NCI-H2196 (cell line): Measurements from ENCODE around the gene HIP1.
A peak's percentile ranks its signal among the peaks of the same experiment; 100 is the strongest.
"Not testable (repeated sequence)": the region's sequence is repeated elsewhere in the genome, so short reads cannot be mapped to it uniquely, and the experiment has no call there.

Experiments
- DNase-seq: peaks from one replicate; lab custom pipeline; 2025; ENCODE audit not compliant: unreplicated experiment; lab: John Stamatoyannopoulos, UW

The HIP1 gene

DNA sequence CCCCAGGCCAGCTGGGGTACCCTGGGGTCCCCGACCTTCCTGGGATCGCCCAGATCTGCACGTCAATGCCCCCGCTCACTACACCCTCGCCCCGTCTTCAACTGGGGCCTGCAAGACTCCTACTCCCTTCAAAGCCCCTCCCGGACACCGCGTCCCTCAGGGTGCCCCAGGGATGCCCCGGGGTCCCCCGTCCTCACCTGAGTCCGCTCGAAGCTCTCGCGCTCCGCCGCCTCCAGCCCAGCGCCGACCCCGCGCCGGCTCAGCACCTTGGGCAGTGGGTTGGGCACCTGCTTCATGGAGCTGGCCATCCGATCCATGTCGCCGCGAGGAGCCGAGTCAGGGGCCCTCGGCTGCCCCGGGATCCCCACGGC is at the start of gene HIP1:
HIP1 (minus strand) TSS at position 338 of the 371 bp plus-strand sequence; CDS start at position 317, 21 bp downstream.
- no peak for DNase-seq

DNA sequence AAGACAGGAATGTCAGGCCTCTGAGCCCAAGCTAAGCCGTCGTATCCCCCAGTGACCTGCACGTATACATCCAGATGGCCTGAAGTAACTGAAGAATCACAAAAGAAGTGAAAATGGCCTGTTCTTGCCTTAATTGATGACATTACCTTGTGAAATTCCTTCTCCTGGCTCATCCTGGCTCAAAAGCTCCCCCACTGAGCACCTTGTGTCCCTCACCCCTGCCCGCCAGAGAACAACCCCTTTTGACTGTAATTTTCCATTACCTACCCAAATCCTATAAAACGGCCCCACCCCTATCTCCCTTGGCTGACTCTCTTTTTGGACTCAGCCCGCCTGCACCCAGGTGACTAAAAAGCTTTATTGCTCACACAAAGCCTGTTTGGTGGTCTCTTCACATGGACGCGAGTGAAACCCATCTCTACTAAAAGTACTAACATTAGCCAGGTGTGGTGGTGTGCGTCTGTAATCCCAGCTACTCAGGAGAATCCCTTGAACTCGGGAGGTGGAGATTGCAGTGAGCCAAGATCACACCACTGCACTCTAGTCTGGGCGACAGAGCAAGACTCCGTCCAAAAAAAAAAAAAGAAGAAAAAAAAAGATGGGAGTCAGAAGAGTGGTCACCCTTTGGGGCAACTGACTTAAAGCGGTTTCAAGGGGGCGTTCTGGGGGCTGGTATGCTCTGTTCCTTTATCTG is 49.6 kb upstream of the HIP1 start:
- DNase-seq, result not testable (repeated sequence)

GRCh38 chr7:75783058-75783457 is 44.3 kb upstream of the HIP1 start:
- DNase-seq, result not testable (repeated sequence)

DNA sequence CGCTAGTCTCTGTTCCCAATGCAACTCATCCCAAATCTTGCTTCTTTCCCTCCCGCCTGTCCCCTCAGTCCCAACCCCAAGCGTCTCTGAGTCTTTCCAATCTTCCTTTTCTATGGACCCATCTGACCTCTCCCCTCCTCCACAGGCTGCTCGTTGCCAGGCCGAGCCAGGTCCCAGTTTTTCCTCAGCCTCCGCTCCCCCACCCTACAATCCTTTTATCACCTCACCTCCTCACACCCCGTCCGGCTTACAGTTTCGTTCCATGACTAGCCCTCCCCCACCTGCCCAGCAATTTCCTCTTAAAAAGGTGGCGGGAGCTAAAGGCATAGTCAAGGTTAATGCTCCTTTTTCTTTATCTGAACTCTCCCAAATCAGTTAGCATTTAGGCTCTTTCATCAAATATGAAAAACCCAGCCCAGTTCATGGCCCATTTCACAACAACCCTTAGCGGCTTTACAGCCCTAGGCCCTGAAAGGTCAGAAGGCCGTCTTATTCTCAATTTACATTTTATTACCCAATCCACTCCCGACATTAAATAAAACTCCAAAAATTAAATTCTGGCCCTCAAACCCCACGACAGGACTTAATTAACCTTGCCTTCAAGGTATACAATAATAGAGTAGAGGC is 42.0 kb upstream of the HIP1 start:
- DNase-seq, result not testable (repeated sequence)

- DNase-seq, result not testable (repeated sequence)
Observed at GRCh38 chr7:75779516-75779915, 40.8 kb upstream of the HIP1 start.

DNA sequence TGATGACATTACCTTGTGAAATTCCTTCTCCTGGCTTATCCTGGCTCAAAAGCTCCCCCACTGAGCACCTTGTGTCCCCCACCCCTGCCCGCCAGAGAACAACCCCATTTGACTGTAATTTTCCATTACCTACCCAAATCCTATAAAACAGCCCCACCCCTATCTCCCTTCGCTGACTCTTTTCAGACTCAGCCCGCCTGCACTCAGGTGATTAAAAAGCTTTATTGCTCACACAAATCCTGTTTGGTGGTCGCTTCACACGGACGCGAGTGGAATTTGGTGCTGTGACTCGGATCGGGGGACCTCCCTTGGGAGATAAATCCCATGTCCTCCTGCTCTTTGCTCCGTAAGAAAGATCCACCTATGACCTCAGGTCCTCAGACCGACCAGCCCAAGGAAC is 40.3 kb upstream of the HIP1 start:
- not testable (repeated sequence) for DNase-seq

DNA sequence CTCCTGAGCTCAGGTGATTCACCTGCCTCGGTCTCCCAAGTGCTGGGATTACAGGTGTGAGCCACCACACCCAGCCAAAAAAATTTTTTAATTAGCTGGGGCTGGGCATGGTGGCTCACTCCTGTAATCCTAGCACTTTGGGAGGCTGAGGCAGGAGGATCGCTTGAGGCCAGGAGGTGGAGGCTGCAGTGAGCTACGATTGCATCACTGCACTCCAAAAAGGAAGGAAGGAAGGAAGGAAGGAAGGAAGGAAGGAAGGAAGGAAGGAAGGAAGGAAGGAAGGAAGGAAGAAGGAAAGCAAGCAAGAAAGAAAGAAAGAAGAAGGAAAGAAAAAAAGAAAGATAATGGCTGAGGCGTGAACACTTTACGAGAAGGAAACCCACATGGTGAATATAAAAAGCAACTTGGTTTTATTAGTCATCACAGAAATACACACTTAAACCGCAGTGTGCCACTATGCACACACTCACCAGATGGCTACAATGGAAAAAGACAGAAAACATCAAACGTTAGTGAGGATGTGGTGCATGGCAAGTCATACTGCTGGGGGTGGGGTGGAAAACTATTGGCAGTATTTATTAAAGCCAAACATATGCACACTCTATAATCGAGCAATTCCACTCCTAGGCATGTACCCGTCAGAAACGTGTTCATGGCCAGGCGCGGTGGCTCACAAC is 37.7 kb upstream of the HIP1 start:
- DNase-seq, result peak; percentile 14

DNA sequence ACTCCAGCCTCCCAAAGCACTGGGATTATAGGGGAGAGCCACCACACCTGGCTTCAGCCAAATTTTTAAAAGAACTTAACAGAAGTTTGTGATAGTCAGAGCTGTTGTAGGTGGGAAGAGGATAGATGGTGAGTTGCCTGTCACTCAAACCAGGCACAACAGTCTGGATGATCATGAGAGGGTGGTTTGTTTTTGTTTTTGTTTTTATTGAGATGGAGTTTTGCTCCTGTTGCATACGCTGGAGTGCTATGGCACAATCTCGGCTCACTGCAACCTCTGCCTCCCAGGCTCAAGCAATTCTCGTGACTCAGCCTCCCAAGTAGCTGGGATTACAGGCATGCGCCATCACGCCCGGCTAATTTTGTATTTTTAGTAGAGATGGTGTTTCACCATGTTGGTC is 35.2 kb upstream of the HIP1 start:
- DNase-seq, result not testable (repeated sequence)

DNA sequence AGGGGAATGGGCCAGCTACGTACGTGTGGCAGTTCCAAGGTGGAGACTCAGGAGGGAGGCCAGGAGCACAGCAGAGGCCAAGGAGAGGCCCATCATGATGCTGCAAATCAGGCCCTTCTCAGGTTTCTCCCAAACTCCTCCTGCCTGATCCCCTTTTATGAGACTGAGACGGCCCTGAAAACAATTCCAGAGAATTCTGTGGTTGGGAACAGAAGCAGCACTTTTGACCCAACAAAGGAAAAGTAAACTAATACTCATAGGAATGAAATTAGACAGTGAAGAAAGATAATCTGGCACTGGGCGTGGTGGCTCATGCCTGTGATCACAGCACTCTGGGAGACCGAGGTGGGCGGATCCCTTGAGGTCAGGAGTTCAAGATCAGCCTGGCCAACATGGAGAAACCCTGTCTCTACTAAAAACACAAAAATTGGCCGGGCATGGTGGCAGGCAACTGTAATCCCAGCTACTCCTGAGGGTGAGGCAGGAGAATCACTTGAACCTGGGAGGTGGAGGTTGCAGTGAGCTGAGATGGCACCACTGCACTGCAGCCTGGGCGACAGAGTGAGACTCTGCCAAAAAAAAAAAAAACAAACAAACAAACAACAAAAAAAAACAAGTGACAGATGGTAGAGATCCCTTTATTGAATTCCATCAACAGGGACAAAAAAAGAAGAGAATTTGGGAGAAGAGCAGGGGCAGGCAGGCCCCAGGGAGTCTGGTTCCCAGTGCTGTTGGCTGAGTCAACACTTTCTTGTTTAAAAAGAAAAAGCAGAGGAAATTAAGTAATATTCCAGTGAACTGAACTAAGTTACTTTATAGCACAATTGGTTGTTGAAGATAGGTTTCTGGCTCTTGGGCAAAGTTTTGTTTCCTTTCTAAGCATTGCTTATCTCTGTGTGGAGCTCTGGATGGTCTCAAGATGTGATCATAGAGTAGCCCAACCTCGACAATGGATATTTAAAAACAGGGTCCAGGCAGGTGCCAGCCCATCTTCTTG is 33.6 kb upstream of the HIP1 start, which contains the start of gene CCL26:
CCL26 (minus strand) TSS at position 131 of the 997 bp plus-strand sequence; CDS start at position 96, 35 bp downstream.
- no peak for DNase-seq

GRCh38 chr7:75771224-75771623 is 32.5 kb upstream of the HIP1 start:
- no peak for DNase-seq

DNA sequence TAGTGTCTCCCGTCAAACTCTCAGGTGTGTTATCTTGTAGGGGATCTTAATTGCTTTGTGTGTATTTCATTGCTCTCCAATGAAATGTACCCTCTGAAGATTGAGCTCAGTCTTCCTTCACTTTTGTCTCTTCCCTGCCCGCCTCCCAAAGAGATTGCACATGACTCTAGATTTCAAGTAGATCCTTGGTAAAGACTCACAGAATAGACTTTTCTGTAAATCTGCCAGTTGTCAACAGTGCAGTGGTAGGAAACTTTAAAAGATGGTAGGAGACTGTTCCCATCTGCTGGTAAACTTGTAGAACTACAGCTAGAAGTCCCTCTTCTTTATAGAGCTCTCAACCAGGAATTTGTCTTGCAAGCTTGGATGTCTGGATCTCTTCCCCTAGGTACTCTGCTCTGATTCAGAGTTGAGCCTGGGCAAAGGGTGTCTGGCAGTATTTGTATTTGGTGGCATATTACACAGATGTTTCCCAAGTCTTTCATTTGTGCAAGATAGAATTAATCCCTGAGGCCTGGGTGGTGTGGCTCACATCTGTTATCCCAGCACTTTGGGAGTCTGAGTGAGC is 23.7 kb upstream of the HIP1 start:
- peak; percentile 50 for DNase-seq

DNA sequence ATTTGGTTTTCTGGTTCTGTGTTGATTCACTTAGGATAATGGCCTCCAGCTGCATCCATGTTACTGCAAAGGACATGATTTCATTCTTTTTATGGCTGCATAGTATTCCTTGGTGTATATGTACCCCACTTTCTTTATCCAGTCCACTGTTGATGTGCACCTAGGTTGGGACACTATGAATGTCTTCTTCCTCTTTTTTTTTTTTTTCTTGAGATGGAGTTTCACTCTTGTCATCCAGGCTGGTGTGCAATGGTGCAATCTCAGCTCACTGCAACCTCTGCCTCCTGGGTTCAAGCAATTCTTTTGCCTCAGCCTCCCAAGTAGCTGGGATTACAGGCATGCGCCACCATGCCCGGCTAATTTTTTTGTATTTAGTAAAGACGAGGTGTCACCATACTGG is 23.1 kb upstream of the HIP1 start:
- DNase-seq, result not testable (repeated sequence)

GRCh38 chr7:75758491-75758890 is 19.8 kb upstream of the HIP1 start:
- no peak for DNase-seq

- no peak for DNase-seq
Observed at GRCh38 chr7:75757860-75758259, 19.1 kb upstream of the HIP1 start.

GRCh38 chr7:75756991-75757676 is 18.4 kb upstream of the HIP1 start:
- DNase-seq, result no peak

DNA sequence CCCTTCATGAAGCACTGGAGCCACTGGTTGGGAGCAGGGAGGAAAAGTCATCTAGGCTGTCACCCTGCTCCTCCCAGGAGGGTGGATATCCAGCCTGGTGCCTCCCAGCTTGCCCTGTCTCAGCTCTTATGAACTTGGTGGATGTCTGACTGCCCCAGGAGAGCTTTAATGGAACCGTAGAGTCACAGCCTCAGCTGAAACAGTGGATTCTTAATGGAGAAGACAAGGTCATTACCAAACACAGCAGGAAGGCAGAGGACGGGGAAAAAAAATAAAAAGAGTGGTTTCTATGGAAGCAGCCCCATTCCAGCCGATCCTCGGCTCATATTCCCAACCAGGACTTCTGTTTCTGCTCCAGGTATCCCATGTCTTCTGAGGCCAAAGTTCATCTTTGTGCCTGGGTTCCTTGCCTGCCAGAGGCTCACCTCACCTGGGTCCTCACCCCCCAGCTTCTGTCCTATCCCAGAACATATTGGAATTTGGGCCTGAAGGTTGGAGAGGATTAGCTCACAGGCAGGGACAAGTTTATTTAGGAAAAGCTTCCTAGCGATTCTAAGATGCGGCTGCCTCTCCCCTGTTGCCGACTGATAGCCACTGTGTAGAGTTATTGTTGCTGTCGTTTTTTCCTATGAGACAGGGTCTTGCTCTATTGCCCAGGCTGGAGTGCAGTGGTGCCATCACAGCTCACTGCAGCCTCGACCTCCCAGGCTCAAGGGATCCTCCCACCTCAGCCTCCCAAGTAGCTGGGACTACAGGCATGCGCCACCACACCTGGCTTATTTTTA is 17.7 kb upstream of the HIP1 start:
- DNase-seq, result no peak

DNA sequence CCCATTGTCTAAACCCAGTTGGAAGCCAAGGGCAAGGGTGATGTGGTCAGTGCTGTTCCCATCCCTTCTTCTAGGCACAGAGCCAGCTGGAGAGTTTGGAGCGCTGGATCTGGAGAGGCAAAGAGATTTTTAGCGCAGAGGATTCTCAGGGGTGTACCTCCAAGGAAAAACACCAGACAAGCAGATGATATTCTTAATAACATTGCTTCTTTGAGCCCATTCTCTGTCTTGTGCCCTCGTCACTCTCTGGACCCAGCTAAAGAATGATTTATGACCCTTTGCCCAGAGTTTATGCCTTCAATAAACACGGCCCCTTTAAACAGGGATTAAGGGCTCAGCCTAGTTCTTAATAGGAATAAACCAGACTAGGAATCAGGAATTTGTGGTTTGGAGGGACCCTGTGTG is 4.7 kb upstream of the HIP1 start:
- DNase-seq, result no peak

DNA sequence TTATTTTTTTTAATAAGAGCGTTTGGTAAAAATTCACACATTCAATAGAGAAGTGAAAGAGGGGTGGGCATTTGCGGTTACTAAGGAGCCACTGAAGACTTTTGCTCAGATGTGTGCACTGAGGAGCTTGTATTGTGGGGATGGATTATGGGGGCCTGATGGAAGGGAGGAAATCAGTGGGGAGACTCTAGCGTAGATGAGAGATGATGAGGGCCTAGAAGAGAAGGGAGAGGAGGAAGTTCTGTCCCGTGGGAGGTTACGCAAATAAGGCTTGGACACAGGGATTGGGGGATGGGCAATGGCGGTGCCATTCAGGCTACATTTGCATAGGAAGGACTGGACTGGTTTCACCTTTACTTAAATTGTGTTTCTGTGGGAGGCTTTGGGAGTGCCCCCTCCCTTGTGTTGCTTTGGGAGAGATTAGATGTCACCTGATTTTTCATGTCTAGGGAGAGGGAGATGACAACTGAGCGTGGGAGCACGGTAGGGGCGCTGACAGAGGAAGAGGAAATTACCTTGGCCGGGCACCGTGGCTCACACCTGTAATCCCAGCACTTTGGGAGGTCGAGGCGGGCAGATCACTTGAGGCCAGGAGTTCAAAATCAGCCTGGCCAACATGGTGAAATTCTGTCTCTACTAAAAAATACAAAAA is 2.2 kb upstream of the HIP1 start:
- no peak for DNase-seq
